NOMO-1 (cell line): ENCODE results near the gene SLC22A3.

Experiments used
- DNase-seq, 2 experiments: peaks; one replicate each; lab custom pipeline; 2025; ENCODE audit not compliant: unreplicated experiment in 2 of 2; lab: John Stamatoyannopoulos, UW

The SLC22A3 gene

DNA sequence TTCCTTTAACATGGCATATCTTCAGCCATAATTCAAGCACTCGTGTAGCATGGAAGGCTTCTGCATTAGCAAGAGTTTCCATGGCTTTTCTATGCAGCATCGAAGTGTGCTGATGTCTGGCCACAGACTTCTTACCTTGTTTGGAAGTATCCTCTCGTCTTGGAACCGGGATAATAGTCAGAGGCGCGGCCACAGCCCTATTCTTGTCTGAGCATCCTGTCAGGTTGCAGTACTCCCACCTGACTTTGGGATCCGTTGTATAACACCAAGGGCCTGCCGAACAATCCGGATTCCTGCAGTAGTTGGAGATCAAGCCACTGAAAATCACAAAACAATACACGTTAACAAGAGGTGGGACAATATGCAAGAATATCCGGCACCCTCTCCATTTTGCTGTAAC, 138.9 kb downstream of the SLC22A3 start:
- DNase-seq: no peak

DNA sequence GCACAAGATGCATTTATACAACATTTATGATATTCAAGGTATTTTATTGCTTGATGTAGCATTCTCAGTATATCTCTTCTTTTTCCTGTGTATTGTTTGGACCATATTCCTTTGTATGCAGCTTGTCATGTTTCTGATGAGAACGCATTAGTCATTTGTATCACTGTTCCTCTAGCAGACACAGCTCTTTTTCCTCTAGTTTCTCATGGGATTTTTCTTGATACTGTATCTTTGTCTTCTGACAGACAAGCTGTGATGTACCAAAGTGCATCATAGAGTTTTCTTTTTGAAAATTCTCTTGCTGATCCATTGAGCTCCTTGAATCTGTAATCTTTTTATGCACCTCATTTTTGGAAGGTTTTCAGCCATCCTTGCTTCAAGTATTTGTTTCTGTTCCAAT, 140.9 kb downstream of the SLC22A3 start:
- DNase-seq: no peak

GRCh38 chr6:160494576-160494975, 146.4 kb downstream of the SLC22A3 start:
- no peak for DNase-seq

DNA sequence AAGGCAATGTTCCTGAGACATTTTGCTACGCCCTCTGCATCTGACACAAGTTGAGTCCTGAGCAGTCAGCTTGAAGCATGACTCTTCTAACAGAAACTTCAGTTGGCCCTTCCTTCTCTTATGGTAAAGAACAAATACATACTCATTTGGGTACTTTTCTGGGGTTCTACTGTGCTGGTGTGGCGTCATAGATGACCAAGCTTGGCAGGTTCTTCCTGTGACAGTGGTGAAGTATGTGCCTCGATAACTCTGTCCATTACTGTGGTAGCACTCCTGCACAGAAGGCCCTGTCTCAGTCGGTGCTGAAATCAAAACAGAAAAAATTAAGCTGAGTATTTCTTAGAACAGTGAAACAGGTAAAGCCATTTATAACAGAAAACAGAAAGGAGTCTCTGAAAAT, 152.5 kb downstream of the SLC22A3 start:
- no peak for DNase-seq
